Stimulated activated effector memory CD8-positive, alpha-beta T cell treated with anti-CD3 and anti-CD28 coated beads, Interleukin-12 subunit alpha, Interleukin-12 subunit beta, amount 100 ng/mL, for 72 hours (primary cell): Measurements from ENCODE around the gene GALNT15.

ENCODE experiments used
- ATAC-seq: fragments of 150-1000 bp; cut with Tn5 transposase; 2 replicates; pipeline ENCODE4 v1.10.0; 2021
- DNase-seq, 2 donors: peaks; one replicate each; pipeline ENCODE4 v3.0.0; 2021 to 2022; ENCODE audit warnings: low spot score in 2 of 2
- H3K27ac Mint-ChIP-seq: one replicate; pipeline ENCODE4 v1.8.0; 2022; ENCODE audit warnings: mild to moderate bottlenecking, mixed read lengths
- H3K36me3 Mint-ChIP-seq: one replicate; pipeline ENCODE4 v1.8.0; 2022; ENCODE audit warnings: mild to moderate bottlenecking, mixed read lengths
- H3K4me1 Mint-ChIP-seq: one replicate; pipeline ENCODE4 v1.8.0; 2022; ENCODE audit warnings: mixed read lengths
- H3K4me3 Mint-ChIP-seq: one replicate; pipeline ENCODE4 v1.8.0; 2022; ENCODE audit warnings: mild to moderate bottlenecking, mixed read lengths
- H3K9me3 Mint-ChIP-seq: one replicate; pipeline ENCODE4 v1.8.0; 2022; ENCODE audit warnings: mixed read lengths

Gene GALNT15

DNA sequence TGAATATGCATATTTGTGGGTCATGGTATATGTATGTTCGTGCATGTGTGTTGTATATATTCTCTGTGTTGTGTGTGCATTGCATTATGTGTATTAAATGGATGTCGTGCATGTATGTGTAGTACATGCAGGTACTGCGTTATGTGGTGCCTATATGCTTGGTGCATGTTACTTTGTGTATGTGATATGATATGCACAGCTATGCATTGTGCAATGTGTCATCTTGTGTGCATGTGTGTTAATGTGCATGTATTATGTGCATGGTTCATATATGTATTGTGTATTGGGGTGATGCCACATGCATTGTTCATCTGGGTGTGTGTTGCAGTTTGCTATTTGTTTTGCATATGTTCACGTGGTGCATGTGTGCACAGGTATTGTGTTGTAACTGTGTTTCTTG lies 2.9 kb downstream of the GALNT15 start:
- H3K4me3 Mint-ChIP-seq, result no peak overlapping the region
- no peaks in the 10 kb centered on the region for H3K9me3 Mint-ChIP-seq
- ATAC-seq, result no peak
- no peak for DNase-seq
- no peaks in the 10 kb centered on the region for H3K36me3 Mint-ChIP-seq
- peaks cover 7% of the 10 kb centered on the region for H3K4me1 Mint-ChIP-seq
- no peak overlapping the region for H3K27ac Mint-ChIP-seq

DNA sequence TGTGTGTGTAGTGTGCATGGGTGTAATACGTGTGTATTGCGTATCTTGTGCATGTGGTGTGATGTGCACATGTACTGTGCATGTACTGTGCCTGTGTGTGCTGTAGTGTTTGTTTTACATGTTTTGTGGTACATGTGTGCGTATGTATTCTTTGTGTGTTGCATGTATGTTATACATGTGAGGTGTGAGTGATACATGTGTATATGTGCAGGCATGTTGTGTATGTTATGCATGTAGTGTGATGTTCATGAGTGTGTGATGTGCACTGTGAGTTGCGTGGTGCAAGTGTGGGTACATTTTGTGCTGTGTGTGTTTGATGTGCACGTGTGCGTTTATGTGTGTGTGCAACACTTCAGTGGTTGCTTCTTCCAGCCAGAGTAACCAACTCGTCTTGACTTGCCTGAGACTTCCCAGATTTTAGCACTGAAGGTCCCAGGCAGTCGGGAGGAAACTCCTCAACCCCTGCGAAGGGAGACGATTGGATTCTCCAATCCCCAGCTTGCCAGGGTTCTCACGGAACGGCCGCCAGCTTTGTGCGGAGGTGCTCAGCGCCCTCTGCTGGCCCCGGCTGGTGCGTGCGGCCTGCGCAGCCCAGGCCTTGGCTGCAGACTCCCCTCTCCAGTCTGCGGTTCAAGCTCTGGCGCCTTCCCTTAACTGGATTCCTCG lies 3.6 kb downstream of the GALNT15 start:
- H3K4me3 Mint-ChIP-seq, result no peak overlapping the region
- no peaks in the 10 kb centered on the region for H3K36me3 Mint-ChIP-seq
- no peaks in the 10 kb centered on the region for H3K9me3 Mint-ChIP-seq
- no peak overlapping the region for H3K27ac Mint-ChIP-seq
- DNase-seq, result peak; percentile 70 to 84
- peaks cover 7% of the 10 kb centered on the region for H3K4me1 Mint-ChIP-seq
- peak; percentile 67 for ATAC-seq

DNA sequence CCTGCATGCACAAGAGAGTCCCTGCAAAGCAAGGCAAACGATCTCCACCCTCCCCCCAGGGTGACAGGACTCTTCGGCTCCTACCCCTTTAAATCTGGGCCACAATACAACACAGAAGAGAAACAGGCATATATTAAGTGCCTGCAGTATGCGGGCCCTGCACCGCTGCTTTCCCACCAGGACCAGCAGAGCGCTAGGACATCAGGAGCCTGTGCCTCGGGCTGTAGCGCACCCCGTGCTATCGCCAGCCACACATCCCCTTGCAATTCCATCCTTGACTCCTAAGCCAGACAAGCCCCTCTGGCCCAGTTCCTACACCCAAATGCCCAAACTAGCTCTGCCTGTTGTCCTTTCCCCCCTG lies 4.1 kb downstream of the GALNT15 start:
- no peak overlapping the region for H3K27ac Mint-ChIP-seq
- DNase-seq (no peak), ATAC-seq (no peak)
- no peaks in the 10 kb centered on the region for H3K9me3 Mint-ChIP-seq
- no peak overlapping the region for H3K4me3 Mint-ChIP-seq
- H3K4me1 Mint-ChIP-seq, result peaks cover 7% of the 10 kb centered on the region
- H3K36me3 Mint-ChIP-seq, result no peaks in the 10 kb centered on the region

DNA sequence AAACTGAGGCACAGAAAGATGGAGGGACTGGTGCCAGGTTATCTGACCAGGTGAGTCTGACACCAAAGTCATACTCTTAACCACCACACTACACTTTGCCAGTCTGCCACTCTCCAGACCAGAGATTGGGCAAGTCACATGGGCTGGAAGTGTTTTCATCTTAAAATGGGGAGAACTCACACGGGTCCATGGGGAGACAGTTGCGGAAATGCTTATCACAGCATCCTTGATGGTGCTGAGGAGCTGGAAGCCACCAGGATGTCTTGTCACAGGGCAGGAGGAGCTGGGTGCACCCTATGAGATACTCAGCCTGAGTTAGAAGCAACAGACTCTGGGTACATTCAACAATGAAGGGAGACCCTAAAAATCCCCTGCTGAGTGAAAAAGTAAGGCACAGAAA lies 4.8 kb downstream of the GALNT15 start:
- DNase-seq (no peak), ATAC-seq (no peak)
- no peak overlapping the region for H3K4me3 Mint-ChIP-seq
- H3K36me3 Mint-ChIP-seq, result no peaks in the 10 kb centered on the region
- no peak overlapping the region for H3K27ac Mint-ChIP-seq
- H3K4me1 Mint-ChIP-seq, result peaks cover 7% of the 10 kb centered on the region
- H3K9me3 Mint-ChIP-seq, result no peaks in the 10 kb centered on the region

DNA sequence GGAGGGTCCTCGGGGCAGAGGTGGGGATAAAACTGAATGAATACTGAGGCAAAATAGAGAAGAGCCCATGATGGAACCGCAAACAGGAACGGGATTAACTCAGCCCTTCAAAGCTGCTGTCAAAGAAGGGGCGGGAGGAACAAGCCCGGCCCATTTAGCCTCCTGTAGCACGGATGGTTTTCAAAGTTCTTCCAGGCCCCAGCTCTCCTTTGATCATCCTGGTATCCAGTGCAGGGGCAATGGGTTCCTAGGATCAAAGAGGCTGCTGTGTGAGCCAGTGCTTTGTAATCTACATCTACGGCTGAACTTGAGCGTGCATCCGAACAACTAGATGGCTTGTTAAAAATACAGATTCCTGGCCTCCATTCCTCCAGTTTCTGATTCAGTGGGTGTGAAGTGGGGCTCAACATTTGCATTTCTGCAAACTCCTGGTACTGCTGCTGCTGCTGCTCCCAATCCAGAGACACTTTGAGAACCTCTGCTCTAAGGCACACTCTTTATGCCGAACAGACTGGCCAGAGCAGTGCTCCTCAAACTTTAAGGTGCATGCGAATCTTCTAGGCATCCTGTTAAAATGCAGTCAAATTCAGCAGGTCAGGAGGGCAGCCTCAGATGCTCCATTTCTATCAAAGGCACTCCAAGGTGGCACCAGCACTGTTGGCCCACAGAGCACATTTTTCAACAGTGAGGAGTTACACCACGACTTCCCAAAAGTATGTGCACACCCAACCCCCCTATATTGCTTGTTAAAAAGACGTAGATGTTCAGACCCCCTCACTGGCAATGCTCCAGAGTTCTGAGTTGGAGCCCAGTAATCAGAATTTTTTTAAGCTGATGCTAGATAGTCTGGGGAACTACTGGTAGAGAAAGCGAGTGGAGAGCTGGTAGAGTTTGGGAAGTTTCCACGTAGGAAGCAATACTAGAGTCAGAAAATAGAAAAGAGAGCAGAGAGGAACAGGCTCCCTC lies 5.6 kb downstream of the GALNT15 start:
- H3K4me1 Mint-ChIP-seq, result peaks cover 7% of the 10 kb centered on the region
- DNase-seq, result no peak
- no peak overlapping the region for H3K4me3 Mint-ChIP-seq
- H3K9me3 Mint-ChIP-seq, result no peaks in the 10 kb centered on the region
- H3K27ac Mint-ChIP-seq, result no peak overlapping the region
- ATAC-seq, result no peak
- no peaks in the 10 kb centered on the region for H3K36me3 Mint-ChIP-seq

DNA sequence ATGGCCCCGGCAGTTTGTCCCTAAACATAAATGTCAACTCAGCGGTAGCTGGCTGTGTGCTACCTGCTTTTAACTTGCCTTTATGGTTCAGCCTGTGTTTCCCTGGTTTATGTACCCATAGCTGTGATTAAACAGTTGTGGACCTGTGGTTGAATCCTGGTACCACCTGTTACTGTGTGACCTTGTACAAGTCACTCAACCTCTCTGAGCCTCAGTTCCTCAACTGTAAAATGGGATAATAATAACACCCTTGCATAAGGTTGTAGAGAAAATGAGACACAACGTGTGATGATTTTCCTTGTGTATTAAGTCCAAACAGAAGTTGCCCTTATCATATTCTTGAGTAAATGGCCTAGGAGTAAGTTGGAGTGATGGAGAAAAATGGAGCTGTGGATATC lies 6.3 kb downstream of the GALNT15 start:
- no peak overlapping the region for H3K27ac Mint-ChIP-seq
- DNase-seq, result no peak
- no peaks in the 10 kb centered on the region for H3K9me3 Mint-ChIP-seq
- H3K36me3 Mint-ChIP-seq, result no peaks in the 10 kb centered on the region
- H3K4me3 Mint-ChIP-seq, result no peak overlapping the region
- H3K4me1 Mint-ChIP-seq, result peaks cover 7% of the 10 kb centered on the region
- ATAC-seq, result no peak

DNA sequence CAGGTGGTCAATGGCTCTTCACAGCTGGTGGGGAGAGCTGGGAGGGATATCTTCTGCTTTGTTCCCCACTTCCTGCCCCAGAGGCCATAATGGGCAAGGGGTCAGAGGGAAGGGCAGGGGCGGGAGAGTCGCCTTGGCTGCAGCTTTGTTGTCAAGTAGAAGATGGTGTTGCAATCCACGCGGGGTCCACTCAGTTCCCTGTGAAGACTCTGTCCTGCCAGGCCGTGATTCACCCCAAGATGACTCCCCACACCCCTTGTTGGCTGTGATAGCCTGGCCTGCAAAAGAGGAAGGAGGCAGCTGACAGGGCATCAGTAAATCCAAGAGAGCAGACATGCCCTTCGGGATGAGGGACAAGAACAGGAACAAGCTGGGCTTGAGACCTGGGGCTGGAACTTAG lies 6.9 kb downstream of the GALNT15 start:
- H3K27ac Mint-ChIP-seq, result no peak overlapping the region
- no peaks in the 10 kb centered on the region for H3K9me3 Mint-ChIP-seq
- ATAC-seq (no peak), DNase-seq (no peak)
- H3K4me3 Mint-ChIP-seq, result no peak overlapping the region
- peaks cover 12% of the 10 kb centered on the region for H3K4me1 Mint-ChIP-seq
- no peaks in the 10 kb centered on the region for H3K36me3 Mint-ChIP-seq

DNA sequence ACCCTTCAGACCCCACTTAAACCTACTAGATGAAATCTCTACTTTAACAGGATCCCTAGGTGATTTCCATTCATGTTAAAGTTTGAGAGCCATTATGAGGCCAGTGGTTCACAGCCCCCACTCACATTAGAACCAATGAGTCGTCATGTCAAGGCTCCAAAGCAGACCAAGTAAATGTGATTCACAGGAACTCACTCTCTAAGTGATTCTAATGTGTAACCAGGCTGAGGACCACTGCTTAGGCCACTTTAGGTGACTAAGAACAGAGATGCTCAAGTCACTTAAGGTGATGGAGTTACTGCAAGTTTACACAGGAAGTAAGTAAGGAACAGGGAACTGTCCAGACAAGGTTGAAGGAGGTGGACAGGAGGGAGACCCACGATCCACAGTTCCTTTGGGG lies 7.7 kb downstream of the GALNT15 start:
- no peaks in the 10 kb centered on the region for H3K9me3 Mint-ChIP-seq
- H3K4me1 Mint-ChIP-seq, result peaks cover 16% of the 10 kb centered on the region
- no peaks in the 10 kb centered on the region for H3K36me3 Mint-ChIP-seq
- DNase-seq (no peak), ATAC-seq (peak; percentile 49)
- H3K27ac Mint-ChIP-seq, result no peak overlapping the region
- no peak overlapping the region for H3K4me3 Mint-ChIP-seq

DNA sequence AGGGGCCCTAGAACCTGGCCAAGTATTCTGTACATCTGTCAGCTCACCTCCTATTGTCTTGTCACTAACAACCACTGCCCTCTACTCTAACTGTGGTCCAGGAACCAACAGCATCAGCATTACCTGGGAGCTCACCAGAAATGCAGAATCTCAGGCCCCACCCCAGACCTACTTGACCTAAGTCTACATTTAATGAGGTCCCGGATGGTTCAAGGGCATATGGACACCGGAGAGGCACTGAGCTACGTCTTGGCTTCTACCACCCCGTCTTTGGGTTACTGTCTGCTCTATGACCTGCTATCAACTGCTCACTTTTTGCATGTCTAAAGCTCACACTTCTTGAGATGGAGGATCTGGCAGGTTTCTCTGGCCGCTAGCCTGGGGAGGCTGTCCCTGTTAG lies 8.1 kb downstream of the GALNT15 start:
- Mint-ChIP-seq H3K4me3 (no peak overlapping the region), H3K4me1 (peaks cover 16% of the 10 kb centered on the region), H3K9me3 (no peaks in the 10 kb centered on the region)

DNA sequence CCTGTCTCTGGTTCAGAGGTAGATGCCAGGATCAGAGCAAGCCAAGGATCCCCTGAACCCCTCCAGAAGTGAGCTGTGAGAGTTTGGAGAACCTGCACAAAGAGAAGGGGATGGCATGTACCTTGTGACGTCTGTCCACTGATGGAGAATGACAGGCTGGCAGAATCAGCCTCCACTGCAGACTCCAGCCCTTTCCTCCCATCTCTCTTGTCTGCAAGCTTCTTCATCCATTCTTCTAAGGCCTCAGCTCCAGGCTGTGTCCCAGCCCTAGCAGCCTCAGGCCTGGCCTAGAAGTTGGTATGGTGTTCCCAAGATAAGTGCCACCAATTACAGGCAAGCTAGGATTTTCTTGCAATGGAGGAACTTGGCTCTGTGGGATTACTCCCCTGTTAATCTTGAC lies 8.6 kb downstream of the GALNT15 start:
- ATAC-seq (no peak), DNase-seq (no peak)
- Mint-ChIP-seq H3K36me3 (no peaks in the 10 kb centered on the region), H3K4me3 (no peak overlapping the region), H3K9me3 (no peaks in the 10 kb centered on the region), H3K27ac (no peak overlapping the region), H3K4me1 (peaks cover 16% of the 10 kb centered on the region)

More for the DNA sequence above, 8.1 kb downstream of the GALNT15 start:
- DNase-seq (no peak), ATAC-seq (no peak)
- H3K36me3 Mint-ChIP-seq, result no peaks in the 10 kb centered on the region
- no peak overlapping the region for H3K27ac Mint-ChIP-seq

DNA sequence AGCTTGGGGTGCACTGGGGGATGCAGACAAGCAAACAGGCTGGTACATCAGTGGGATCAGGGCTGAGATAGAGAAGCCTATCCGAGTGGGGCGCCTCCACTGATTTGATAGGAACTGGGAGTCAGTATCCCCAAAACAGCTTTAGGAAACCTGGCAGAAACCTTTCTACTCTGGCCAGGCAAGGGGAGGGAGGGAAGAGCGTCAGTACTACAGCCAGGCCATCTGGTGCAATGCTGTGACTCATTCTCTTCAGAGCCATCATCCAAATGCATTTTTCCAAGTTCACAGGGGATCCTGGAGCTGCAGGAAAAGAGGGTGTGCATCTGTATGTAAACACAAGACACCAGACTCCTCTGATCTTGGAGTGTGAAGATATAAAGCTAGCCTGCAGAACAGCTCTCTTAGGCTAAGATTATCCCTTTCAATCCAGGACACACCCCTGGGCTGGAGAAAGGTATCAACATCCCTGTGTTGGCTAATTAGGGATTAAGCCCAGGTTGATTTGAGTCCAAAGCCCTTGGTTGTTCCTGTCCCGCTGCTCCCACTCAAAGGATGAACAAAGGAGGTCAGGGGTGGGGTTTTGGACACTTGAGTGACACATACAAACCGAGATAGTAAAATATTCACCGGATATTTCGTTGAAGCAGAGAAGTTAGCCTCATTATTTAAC lies 9.3 kb downstream of the GALNT15 start:
- H3K9me3 Mint-ChIP-seq, result no peaks in the 10 kb centered on the region
- peaks cover 11% of the 10 kb centered on the region for H3K4me1 Mint-ChIP-seq
- H3K4me3 Mint-ChIP-seq, result no peak overlapping the region
- ATAC-seq, result no peak
- no peak for DNase-seq
- no peak overlapping the region for H3K27ac Mint-ChIP-seq
- no peaks in the 10 kb centered on the region for H3K36me3 Mint-ChIP-seq

DNA sequence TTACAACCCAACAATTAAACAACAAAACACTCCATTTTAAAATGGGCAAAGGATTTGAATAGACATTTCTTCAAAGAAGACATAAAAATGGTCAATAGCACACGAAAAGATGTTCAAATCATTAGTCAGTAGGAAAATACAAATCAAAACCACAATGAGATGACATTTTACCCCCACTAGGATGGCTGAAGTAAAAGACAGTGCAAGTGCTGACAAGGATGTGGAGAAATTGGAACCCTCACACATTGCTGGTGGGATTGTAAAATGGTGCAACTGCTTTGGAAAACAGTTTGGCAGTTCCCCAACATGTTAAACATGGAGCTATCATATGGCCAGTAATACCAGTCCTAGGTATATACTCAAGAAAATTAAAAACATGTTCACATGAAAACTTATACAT lies 11.6 kb downstream of the GALNT15 start:
- ATAC-seq, result no peak
- peaks cover 9% of the 10 kb centered on the region for H3K4me1 Mint-ChIP-seq
- no peak overlapping the region for H3K4me3 Mint-ChIP-seq

DNA sequence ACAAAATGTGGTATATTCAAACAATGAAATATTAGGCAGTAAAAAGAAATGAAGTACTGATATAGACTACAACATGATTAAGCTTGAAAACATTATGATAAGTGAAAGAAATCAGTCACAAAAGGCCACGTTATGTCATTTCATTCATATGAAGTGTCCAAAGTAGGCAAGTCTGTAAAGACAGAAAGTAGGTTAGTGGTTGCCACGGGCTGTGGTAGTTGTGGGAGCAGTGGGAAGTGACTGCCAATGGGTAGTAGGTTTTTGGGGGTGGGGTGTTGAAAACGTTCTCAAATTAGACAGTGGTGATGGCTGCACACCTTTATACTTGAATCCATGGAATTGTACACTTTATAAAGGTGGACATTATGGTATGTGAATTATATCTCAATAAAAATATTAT lies 12.1 kb downstream of the GALNT15 start:
- H3K4me3 Mint-ChIP-seq, result no peak overlapping the region
- ATAC-seq, result peak; percentile 90
- H3K4me1 Mint-ChIP-seq, result peaks cover 9% of the 10 kb centered on the region
- peak in 1 of 2 donors; percentile 62 for DNase-seq
- H3K27ac Mint-ChIP-seq, result no peak overlapping the region
- no peaks in the 10 kb centered on the region for H3K36me3 Mint-ChIP-seq
- H3K9me3 Mint-ChIP-seq, result no peaks in the 10 kb centered on the region

More for the DNA sequence above, 11.6 kb downstream of the GALNT15 start:
- Mint-ChIP-seq H3K9me3 (no peaks in the 10 kb centered on the region), H3K27ac (no peak overlapping the region), H3K36me3 (no peaks in the 10 kb centered on the region)
- DNase-seq, result no peak

DNA sequence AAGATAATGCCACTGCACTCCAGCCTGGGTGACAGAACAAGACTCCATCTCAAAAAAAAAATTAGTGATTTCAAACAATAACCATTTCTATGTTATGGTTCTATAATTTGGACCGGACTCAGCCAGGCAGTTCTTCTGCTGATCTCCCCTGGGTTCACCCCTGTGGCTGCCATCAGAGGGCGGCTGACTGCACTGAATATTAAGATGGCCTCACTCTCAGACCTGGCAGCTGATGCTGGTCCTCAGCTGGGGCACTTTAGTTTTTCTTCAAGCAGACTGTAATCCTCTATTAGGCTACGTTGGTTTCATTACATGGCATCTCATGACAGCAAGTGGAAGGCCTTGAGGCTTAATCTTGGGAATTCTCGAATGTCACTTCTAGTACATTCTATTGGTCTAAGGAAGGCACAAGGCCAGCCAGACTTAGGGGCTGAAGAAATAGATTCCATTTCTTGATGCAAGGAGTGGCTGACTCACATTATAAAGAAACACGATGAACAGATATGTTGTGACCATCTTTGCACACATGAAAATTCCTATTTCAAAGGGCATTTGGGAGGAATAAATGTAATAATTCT lies 12.8 kb downstream of the GALNT15 start:
- ATAC-seq (no peak), DNase-seq (no peak)
- H3K4me1 Mint-ChIP-seq, result peaks cover 9% of the 10 kb centered on the region
- no peaks in the 10 kb centered on the region for H3K36me3 Mint-ChIP-seq
- no peaks in the 10 kb centered on the region for H3K9me3 Mint-ChIP-seq
- no peak overlapping the region for H3K27ac Mint-ChIP-seq
- no peak overlapping the region for H3K4me3 Mint-ChIP-seq

DNA sequence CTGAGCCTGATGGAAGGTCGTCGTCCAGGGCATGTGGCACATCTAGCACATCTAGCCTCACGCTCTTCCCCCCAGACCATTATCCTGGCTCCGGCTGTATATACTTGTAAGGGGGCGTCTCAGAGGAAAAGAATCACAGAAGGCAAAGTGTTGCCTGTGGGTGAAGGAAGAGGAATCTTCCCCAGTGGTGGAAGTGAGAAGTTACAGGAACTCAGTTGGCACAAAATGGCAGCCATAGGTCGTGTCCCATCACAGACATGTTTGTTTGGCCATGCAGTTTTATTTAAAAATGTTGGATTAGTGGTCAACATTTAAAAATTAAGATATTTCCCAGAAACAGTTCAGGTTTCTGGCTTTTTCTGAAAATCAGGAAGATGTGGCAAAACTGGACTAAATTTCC lies 13.6 kb downstream of the GALNT15 start:
- ATAC-seq (no peak), DNase-seq (no peak)
- Mint-ChIP-seq H3K4me3 (no peak overlapping the region), H3K27ac (no peak overlapping the region), H3K36me3 (no peaks in the 10 kb centered on the region), H3K9me3 (no peaks in the 10 kb centered on the region), H3K4me1 (peaks cover 9% of the 10 kb centered on the region)
